GM21723 (cell line): ENCODE measurements around the gene CFAP97D2.

Source experiments
- ATAC-seq: cut with Tn5 transposase; IDR thresholded peaks from one replicate; pipeline ENCODE4 v1.9.1; 2021; ENCODE audit warnings: mild to moderate bottlenecking, moderate library complexity; ENCODE audit not compliant: unreplicated experiment

CFAP97D2 gene

DNA sequence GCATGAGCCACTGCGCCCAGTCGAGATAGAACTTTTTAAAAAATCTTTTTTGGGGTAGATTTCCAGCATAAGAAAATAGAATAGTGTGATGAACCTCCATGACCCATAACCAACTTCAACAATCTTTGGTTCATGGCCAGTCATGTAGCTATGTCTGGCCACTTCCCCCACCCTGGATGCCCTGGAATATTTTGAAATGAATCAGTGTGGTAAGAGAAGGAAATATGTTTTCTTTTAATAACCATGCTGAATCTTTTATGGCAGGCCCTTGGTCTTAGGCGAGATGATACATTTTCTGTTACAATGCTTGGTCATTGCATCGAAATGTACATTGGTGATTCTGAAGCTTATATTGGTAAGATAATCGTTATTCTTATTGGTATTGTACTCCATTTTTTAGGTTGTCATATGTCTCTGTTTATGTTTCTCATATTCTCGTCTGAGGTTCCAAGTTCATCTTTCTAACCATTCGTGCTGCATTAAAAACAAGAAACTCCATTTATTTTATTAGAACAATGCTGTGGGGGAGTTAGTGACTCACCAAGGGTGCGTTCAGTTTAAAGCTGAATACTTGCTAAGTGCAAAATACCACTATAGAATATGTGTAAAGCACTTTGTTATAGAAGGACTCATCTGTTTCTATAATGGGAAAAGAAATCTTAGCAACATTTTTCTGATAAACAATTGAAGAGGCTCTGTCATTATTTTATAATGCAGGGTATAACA, 86.0 kb downstream of the CFAP97D2 start:
- no peak for ATAC-seq

DNA sequence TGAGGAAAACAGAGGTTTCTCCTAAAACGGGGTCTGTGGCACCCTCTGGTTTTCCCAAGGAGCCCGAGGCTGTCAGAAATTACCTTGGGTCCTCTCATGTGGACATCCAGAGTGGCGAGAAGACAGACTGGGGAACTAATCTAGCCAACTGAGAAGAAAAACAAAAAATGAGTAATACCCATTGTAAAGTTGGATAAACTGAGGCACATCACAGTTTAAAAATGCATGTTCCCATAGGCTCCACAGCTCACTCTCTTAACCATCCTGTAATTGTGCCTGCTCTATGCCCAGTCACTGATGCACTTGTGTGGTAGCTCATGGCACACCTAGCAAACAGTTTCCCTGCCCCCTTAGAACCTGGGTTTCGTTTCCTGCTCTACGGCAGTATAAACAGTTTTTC, 87.2 kb downstream of the CFAP97D2 start:
- ATAC-seq: no peak

DNA sequence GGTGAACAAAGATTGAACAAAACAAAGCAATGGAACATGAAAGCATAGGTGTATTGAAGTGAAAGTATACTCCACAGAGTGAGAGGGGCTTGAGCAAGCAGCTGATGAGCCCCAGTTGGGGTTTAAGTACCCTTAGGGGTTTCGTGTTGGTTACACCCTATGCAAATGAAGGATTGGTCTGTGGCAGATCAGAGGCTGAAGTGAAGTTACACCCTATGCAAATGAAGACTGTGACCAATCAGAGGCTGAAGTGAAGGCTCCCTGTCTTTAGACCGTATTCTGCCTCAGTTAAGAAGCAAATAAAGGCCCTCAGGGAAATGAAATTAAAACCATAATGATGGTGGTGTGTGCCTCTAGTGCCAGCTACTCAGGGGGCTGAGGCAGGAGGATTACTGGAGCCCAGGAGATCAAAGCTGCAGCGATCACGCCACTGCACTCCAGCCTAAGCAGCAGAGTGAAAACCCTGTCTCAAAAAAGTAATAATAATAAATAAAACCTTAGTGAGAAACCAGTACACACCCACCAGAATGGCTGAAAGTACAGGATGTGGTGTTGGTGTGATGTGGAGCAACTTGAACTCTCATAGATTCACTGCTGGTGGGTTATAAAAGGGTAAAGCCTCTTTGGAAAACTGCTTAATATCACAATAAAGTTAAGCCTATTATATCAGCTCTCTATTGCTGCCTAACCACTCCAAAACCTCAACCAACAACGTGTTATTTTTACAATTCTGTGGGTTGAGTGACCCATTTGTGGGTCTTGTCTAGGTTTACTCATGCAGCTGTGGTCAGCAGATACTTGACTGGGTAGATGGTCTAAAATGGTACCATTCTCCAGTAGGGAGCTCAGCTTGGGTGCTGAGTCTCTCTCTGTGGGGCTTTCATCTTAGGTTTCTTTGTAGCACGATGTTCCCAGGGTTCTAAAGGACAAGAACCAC, 89.6 kb downstream of the CFAP97D2 start:
- no peak for ATAC-seq

DNA sequence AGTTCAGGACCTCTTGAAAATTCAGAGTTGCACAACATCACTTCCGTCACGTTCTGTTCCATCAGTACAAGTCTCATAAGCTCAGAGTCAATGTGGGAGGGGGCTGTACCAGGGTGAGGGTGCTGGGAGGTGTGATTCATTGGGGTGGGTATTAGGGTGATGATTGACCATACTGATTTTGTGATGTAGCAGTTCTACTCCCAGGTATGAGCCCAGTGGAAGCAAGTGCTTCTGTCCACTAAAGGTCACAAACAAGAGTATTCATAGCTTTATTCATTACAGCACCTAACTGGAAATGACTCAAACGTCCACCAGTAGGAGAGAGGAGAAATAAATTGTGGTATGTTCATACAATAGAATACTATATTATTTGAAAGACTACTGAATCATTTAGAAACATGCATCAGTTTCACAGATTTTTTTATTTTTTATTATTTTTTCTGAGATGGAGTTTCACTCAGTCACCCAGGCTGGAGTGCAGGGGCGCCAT, 90.3 kb downstream of the CFAP97D2 start:
- no peak for ATAC-seq
